Measurements from ENCODE around the gene PKN2.

The PKN2 gene

GRCh38 chr1:88763649-88764406 lies 79.8 kb downstream of the PKN2 start:
- no peak overlapping the region for H3K4me3 ChIP-seq (replicated peaks in 1 of 2; ENCODE audit: low read depth in 2 of 2, low read length in 2 of 2)
- peak; percentile 8 to 49 for DNase-seq (ENCODE audit: low read depth in 2 of 2)
- TF ChIP-seq CTCF (IDR thresholded peaks at IDR 0.05; ENCODE audit: low read depth, low read length): no peak

- TF ChIP-seq CTCF (IDR thresholded peaks at IDR 0.05; ENCODE audit: low read depth, low read length): no peak
- DNase-seq (ENCODE audit: low read depth in 2 of 2): no peak
- H3K4me3 ChIP-seq (replicated peaks in 1 of 2; ENCODE audit: low read depth in 2 of 2, low read length in 2 of 2): no peak overlapping the region
Observed at GRCh38 chr1:88768187-88768586, 84.1 kb downstream of the PKN2 start.

DNA sequence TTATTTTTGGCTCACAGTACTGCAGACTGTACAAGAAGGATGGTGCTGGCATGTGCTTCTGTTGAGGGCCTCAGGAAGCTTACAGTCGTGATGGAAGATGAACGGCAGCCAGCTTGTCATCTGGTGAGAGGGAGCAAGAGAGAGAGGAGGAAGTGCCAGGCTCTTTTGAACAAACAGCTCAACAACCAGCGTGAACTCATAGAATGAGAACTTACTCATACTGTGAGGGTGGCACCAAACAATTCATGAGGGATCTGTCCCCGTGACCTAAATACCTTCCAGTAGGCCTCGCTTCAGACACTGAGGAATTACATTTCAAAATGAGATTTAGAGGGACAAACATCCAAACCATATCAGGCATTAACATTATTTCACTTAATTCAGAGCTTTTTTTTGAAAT lies 84.7 kb downstream of the PKN2 start:
- peak in 1 of 2 donors; percentile 46 for DNase-seq (ENCODE audit: low read depth in 2 of 2)
- no peak for TF ChIP-seq CTCF (IDR thresholded peaks at IDR 0.05; ENCODE audit: low read depth, low read length)
- H3K4me3 ChIP-seq (replicated peaks in 1 of 2; ENCODE audit: low read depth in 2 of 2, low read length in 2 of 2): no peak overlapping the region

- DNase-seq (ENCODE audit: low read depth in 2 of 2): peak; percentile 25 to 69
- no peak for TF ChIP-seq CTCF (IDR thresholded peaks at IDR 0.05; ENCODE audit: low read depth, low read length)
- no peak overlapping the region for H3K4me3 ChIP-seq (replicated peaks in 1 of 2; ENCODE audit: low read depth in 2 of 2, low read length in 2 of 2)
Observed at GRCh38 chr1:88773540-88774150, 89.6 kb downstream of the PKN2 start.

DNA sequence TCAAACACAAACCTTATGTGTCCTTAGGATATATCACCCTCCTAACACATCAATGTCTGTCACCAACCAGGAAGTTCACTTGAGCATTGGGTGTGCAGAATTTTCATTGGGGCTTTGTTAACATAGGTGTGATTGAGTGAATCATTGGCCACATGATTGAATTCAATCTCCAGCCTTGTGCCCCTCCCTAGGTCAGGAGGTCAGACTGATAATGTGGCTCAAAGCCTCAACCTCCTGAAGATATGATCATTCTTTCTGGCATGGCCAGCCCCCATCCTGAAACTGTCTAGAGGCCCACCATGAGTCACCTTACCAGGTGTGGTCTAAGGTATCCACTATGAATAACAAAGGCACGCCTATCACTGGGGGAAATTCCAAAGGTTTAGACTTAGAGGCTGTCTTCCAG lies 90.1 kb downstream of the PKN2 start:
- DNase-seq (ENCODE audit: low read depth in 2 of 2): no peak
- H3K4me3 ChIP-seq (replicated peaks in 1 of 2; ENCODE audit: low read depth in 2 of 2, low read length in 2 of 2): no peak overlapping the region
- no peak for TF ChIP-seq CTCF (IDR thresholded peaks at IDR 0.05; ENCODE audit: low read depth, low read length)

DNA sequence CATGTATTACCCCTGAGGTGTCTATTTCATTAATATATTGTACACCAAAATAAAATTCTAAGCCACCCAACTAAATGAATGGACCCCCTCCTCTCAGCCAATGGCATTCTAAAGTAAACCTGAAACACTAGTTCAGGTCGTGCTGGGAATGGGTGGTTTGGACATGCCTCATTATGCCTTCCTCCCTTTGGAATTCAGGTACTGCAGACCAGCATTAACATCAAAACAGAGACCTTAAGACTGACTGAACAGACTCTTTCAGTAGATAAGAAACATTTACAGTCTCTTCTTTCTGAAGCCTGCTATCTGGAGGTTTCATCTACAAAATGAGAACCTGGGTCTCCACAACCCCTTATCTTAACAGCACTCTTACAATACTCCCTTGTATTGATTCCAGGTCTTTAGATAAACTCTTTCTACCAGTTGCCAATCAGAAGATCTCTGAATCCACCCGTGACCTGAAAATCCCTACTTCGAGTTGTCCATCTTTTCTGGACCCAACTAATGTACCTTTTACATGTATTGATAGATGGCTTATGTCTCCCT lies 93.6 kb downstream of the PKN2 start:
- DNase-seq (ENCODE audit: low read depth in 2 of 2): no peak
- no peak for TF ChIP-seq CTCF (IDR thresholded peaks at IDR 0.05; ENCODE audit: low read depth, low read length)
- H3K4me3 ChIP-seq (replicated peaks in 1 of 2; ENCODE audit: low read depth in 2 of 2, low read length in 2 of 2): no peak overlapping the region
